Peyer's patch (tissue), 4 donors: ENCODE data around the gene LRBA.

ENCODE experiments used
- POLR2A ChIP-seq, 2 donors: fragments of 450-650 bp; IDR thresholded peaks; one replicate each; pipeline ENCODE4 v1.5.1; 2017; ENCODE audit warnings: antibody characterized with exemption in 2 of 2, mild to moderate bottlenecking in 2 of 2, moderate library complexity in 2 of 2
- TF ChIP-seq, protein P1 (sequence below), 6 experiments: fragments of 450-650 bp in 4 of 6; fragments of 200-600 bp in 2 of 6; sonication (generic) in 1 of 6; IDR thresholded peaks; one replicate each; pipeline ENCODE4 v1.5.1; 2017 to 2019; ENCODE audit warnings: antibody characterized with exemption in 6 of 6, mild to moderate bottlenecking in 3 of 6, moderate library complexity in 1 of 6

DNA sequence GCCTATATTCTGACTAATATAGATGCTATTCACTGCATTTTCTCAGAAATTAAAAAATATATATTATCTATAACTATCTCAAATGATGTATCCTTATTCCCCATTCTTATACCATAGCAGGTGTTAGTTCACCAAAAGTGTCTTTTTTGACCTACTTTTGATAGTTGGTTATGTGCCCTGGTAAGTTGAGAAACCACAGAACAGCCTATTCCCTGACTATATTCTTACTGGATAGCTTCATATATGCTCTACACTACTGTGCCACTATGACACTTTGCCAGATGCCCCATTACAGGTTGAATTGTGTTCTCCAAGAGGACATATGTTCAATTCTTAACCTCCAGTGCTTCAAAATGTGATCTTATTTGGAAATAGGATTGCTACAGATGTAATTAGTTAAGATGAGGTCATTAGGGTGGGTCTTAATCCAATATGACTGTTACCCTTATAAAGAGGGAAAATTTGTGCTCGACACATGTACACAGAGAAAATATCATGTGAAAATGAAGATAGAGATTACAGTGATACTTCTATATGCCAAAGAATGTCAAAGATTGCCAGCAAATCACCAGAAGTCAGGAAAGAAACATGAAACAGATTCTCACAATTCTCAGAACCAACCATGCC is 76.1 kb downstream of the LRBA start:
- TF ChIP-seq, protein P1, sequence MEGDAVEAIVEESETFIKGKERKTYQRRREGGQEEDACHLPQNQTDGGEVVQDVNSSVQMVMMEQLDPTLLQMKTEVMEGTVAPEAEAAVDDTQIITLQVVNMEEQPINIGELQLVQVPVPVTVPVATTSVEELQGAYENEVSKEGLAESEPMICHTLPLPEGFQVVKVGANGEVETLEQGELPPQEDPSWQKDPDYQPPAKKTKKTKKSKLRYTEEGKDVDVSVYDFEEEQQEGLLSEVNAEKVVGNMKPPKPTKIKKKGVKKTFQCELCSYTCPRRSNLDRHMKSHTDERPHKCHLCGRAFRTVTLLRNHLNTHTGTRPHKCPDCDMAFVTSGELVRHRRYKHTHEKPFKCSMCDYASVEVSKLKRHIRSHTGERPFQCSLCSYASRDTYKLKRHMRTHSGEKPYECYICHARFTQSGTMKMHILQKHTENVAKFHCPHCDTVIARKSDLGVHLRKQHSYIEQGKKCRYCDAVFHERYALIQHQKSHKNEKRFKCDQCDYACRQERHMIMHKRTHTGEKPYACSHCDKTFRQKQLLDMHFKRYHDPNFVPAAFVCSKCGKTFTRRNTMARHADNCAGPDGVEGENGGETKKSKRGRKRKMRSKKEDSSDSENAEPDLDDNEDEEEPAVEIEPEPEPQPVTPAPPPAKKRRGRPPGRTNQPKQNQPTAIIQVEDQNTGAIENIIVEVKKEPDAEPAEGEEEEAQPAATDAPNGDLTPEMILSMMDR (IDR thresholded peaks at IDR 0.05): no peak
- TF ChIP-seq POLR2A (IDR thresholded peaks at IDR 0.05): no peak
